SJSA1 (cell line): ENCODE results near the gene CACNA1S. TPM values are rescaled to one million over a fixed set of nuclear protein-coding genes. Genes with fewer than 3 reads are reported as not detected.

Experiments
- DNase-seq, 2 experiments: peaks; one replicate each; pipeline ENCODE4 v3.0.0-alpha.2; 2015 to 2020; ENCODE audit warnings: low spot score in 2 of 2, low read depth in 1 of 2
- H3K27ac ChIP-seq: fragments of 250-450 bp; sonication (Bioruptor Pico); 2 replicates; pipeline ENCODE4 v1.5.1; 2020; ENCODE audit warnings: mild to moderate bottlenecking, moderate library complexity
- H3K27me3 ChIP-seq: fragments of 250-450 bp; sonication (Bioruptor Pico); replicated peaks from 2 replicates; pipeline ENCODE4 v1.5.1; 2020; ENCODE audit warnings: mild to moderate bottlenecking, moderate library complexity
- H3K36me3 ChIP-seq: fragments of 250-450 bp; sonication (Bioruptor Pico); 2 replicates; pipeline ENCODE4 v1.5.1; 2020; ENCODE audit warnings: mild to moderate bottlenecking
- H3K4me1 ChIP-seq: fragments of 250-450 bp; sonication (Bioruptor Pico); replicated peaks from 2 replicates; pipeline ENCODE4 v1.6.1; 2021; ENCODE audit warnings: mild to moderate bottlenecking
- H3K4me3 ChIP-seq: fragments of 250-450 bp; sonication (Bioruptor Pico); 2 replicates; pipeline ENCODE4 v1.5.1; 2020; ENCODE audit warnings: mild to moderate bottlenecking
- H3K9me3 ChIP-seq: fragments of 250-450 bp; sonication (Bioruptor Pico); replicated peaks from 2 replicates; pipeline ENCODE4 v1.5.1; 2020; ENCODE audit warnings: mild to moderate bottlenecking
- total RNA-seq: library from RNA; depleted of rRNA; stranded (reverse); fragments of >200 nt; shearing (Covaris generic); gene quantifications from 2 replicates; pipeline ENCODE4 v1.2.3, GENCODE V29; 2014

CACNA1S gene
- total RNA-seq, 1 experiment from 2014 or later: not detected

DNA sequence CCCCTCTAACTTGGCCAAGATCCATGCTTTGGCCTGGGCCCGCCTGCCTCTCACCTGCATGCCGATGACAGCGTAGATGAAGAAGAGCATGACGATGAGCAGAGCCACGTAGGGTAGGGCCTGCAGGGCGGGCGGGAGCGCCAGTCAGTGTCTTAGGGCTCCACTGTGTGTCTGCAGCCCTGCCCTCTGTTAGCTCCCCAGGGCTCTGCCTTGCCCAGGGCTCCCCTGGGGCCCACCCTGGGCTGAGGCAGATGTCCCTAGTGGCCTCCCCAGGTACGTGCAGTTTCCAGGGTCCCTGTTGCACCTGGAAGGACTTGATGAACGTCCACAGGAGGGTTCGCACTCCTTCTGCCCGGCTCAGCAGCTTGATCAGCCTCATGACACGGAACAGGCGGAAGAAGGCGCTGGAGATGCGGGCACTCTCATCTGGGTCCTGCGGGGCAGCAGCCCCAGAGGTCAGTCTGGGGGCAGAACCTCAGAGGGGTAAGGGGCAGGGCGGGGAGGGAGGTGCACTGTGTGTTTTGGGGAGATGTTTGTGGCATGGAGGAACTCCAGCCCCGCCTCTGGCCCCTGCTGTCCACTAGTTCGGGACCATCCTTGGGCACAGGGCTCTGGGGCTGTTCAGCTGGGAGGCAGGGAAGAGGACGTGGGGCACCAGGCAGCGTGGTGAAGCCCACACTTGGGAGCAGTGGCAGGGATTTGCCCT, 58.9 kb downstream of the CACNA1S start:
- no peak for DNase-seq
- no peaks in the 10 kb centered on the region for H3K36me3 ChIP-seq
- H3K4me1 ChIP-seq: peaks cover 6% of the 10 kb centered on the region; the same call in 1 of the 2 replicates
- no peak overlapping the region for H3K27ac ChIP-seq
- H3K27me3 ChIP-seq: no peaks in the 10 kb centered on the region
- no peaks in the 10 kb centered on the region for H3K9me3 ChIP-seq
- H3K4me3 ChIP-seq: no peak overlapping the region

DNA sequence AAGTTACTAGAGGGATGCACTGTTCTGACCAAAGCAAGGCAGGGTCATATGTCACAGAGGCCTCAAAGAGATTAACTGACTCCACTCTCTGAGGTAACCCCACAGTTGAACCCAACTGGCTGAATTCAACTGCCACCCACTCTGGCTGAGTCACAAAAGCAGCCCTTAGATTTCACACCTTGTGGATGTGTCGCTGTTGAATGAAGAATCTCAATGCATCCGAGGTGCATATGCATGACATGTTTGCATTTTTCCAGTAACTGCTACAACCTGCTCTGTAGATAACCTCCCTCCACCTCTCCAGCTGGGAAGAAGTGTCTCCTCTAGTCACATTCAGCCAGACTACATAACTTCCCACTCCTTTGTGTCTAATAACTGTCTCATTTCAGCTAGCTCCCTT, 60.8 kb downstream of the CACNA1S start:
- Histone ChIP-seq H3K4me3 (no peak overlapping the region), H3K9me3 (no peaks in the 10 kb centered on the region), H3K4me1 (peaks cover 6% of the 10 kb centered on the region; the same call in 1 of the 2 replicates), H3K27ac (no peak overlapping the region), H3K36me3 (no peaks in the 10 kb centered on the region), H3K27me3 (no peaks in the 10 kb centered on the region)
- no peak for DNase-seq

DNA sequence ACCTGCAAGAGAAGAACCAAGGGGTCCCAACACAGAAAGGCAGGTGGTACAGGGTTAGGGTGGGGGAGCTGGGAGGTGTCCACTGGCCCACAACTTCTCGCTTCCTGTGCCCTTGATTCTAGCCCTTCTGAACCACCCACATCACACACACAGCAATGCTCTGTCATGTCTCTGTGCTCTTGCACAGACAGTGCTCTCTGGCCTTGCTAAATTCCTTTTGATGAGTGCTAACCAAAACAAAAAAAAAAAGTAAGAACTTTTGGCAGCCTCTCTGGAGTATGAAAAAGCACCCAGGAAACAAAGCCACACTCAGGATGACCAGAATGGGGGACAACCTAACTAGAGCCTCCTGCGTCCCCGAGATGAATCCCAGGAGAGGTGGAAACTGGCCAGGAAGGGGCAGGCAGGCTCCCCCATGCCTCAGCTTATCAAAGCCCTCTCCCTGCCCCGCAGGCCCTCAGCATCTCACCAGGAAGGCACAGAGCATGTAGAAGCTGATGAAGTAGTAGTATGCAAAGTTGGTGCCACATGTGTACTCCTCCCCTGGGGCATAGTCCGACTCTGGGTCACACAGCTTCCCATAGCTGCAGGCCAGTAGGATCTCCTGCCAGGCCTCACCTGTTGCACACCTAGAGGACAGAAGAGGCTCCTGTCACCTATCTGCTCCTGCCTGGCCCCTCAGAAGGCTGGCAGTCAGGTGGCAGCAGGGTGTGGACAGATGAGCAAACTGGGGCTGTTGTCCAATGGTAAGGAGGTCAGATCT, 61.5 kb downstream of the CACNA1S start:
- no peaks in the 10 kb centered on the region for H3K9me3 ChIP-seq
- H3K36me3 ChIP-seq: no peaks in the 10 kb centered on the region
- no peaks in the 10 kb centered on the region for H3K27me3 ChIP-seq
- DNase-seq: no peak
- no peak overlapping the region for H3K27ac ChIP-seq
- H3K4me3 ChIP-seq: no peak overlapping the region
- H3K4me1 ChIP-seq: peaks cover 2% of the 10 kb centered on the region; the same call in 1 of the 2 replicates

DNA sequence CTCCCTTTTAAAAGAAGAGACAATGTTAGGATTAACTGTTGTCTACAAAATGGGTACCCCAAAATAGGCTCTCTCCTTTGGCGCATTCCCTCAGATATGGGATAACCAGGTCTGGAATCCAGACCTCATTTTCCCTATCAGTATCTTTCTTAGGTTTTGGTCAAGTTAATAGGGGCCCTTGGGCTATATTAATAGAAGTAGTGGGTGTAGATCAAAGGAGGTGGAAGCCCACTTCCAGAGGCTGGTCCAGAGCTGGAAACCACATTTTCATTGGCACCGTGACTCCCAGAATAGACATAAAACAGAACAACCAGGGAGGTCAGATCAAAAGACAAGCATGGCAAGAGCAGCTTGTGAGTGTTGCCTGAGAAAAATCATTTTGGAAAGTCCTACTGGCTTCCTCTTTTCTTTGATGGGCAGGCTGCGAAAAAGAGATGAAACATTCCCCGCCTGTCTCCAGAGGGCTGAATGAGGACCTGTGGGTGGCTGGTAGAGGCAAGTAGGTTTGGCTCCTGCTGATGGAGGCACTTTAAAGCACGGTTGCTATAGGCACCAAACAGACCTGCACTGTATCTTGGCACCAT, 62.9 kb downstream of the CACNA1S start:
- no peaks in the 10 kb centered on the region for H3K36me3 ChIP-seq
- no peak overlapping the region for H3K27ac ChIP-seq
- no peak for DNase-seq
- no peaks in the 10 kb centered on the region for H3K9me3 ChIP-seq
- no peaks in the 10 kb centered on the region for H3K4me1 ChIP-seq
- H3K27me3 ChIP-seq: no peaks in the 10 kb centered on the region
- no peak overlapping the region for H3K4me3 ChIP-seq

DNA sequence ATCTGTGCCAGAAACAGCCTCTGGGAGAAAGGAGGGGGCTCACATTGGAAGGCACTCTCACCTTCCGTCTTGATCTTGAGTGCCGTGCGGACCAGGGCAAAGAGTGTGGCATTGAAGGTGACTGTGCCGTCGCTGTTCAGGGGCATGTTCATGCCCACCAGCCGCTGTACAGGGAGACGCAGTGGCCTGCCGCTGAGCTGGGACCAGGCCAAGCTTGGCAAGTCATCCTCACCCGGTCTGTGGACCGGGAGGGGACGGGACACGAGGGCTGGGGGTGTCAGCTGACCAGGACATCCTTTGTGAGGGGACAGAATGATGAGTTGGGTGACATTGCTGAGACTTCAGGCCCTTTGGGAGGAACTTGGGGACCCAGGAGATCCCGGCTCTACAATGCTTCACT, 63.7 kb downstream of the CACNA1S start:
- Histone ChIP-seq H3K27me3 (no peaks in the 10 kb centered on the region), H3K9me3 (no peaks in the 10 kb centered on the region), H3K27ac (no peak overlapping the region), H3K4me1 (no peaks in the 10 kb centered on the region), H3K4me3 (no peak overlapping the region), H3K36me3 (no peaks in the 10 kb centered on the region)
- DNase-seq: no peak

DNA sequence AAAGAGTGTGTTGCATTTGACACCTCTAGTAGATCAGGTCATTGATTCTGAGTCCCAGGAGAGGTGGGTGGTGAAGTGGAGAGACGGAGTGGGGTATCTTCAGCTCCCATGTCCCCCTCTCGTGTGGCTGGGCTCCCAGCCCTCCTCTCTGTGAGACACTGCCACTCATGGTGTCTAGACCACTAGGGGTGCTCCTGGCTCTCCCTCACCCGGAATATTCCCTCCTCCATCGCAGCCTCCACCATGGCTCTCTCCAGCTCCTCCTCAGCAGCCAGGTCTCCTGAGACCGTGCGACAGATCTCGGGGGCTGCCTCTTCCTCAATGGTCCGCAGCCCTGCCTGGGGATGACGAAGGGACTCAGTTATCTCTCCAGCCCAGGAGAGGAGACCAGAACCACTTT, 68.1 kb downstream of the CACNA1S start:
- Histone ChIP-seq H3K9me3 (no peaks in the 10 kb centered on the region), H3K4me1 (no peaks in the 10 kb centered on the region), H3K36me3 (no peaks in the 10 kb centered on the region), H3K27me3 (no peaks in the 10 kb centered on the region), H3K4me3 (no peak overlapping the region), H3K27ac (no peak overlapping the region)
- DNase-seq: no peak

DNA sequence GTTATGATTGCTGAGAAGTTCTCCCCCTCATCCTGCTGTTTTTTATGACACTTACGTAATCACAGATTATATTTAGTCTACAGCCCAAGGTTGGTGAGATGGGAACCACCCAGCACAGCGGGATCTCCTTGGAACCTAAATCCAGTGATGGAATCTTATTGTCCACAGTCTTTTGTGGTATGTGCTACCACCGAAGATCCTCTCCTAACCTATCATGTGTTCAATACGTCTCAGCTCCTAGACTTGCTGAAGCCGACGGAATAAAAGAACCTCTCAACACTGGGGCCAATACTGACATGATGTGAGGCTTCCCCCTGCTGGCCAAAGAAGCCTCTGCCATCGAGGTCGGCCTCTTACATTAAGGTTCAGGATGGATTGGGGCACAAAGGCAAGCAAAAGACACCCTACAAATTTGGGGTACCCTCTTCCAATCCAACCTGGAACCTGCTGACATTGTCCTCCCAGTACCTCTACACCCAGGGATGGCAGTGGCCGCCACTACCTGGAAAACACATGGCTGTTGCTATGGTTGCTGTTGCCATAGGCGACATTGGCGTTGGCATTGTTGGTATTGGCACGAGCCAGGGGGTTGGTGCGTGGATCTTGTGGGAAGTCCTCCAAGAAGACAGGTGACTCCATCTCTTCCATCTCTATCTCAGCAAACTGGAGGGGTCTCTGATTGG, 69.3 kb downstream of the CACNA1S start:
- Histone ChIP-seq H3K4me1 (no peaks in the 10 kb centered on the region), H3K36me3 (no peaks in the 10 kb centered on the region), H3K4me3 (no peak overlapping the region), H3K27ac (no peak overlapping the region), H3K9me3 (no peaks in the 10 kb centered on the region), H3K27me3 (no peaks in the 10 kb centered on the region)
- DNase-seq: peak in 1 of 2 experiments; percentile 49

DNA sequence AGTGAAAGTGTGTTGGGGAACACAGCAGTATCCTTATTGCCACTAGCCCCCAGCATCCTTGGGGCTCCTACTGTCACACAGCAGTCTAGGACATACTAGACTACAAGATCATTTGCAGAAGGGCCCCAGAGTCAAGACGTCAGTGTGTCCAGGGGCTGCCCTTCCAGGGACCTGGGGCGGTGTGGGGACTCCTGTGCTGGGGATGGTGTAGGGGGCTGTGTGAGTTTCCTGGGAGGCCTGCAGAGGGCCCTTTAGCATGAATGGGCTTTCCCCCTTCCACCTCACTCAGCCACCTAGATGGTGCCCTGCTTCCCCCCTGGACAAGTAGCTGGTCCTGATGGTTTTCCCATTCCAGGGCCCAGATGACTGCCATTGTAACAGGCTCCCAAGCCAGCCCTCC, 71.2 kb downstream of the CACNA1S start:
- Histone ChIP-seq H3K36me3 (no peaks in the 10 kb centered on the region), H3K4me1 (no peaks in the 10 kb centered on the region), H3K9me3 (no peaks in the 10 kb centered on the region), H3K4me3 (no peak overlapping the region), H3K27ac (no peak overlapping the region), H3K27me3 (no peaks in the 10 kb centered on the region; the same call in 1 of the 2 replicates)
- no peak for DNase-seq

DNA sequence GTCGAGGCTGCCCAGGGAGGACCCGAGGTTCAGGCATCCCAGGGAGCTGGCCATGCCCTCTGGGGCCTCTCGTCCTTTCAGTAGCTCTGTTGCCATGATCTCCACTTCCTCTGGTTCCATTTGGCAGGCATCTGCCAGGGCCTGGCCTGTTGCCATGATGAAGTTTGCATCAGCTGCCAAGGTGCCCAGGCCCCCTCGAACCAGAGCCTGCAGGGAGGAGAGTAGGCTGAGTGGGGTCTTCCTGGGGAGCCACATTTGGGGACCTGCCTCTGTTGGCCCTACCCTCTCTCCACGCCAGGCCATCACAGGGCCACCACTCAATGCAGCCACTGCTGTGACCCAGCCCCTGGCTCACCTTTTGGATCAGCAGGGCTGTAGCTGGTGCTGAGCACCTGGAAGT, 72.3 kb downstream of the CACNA1S start:
- no peaks in the 10 kb centered on the region for H3K9me3 ChIP-seq
- no peaks in the 10 kb centered on the region for H3K36me3 ChIP-seq
- no peak for DNase-seq
- H3K27me3 ChIP-seq: no peaks in the 10 kb centered on the region; the same call in 1 of the 2 replicates
- H3K4me3 ChIP-seq: no peak overlapping the region
- H3K4me1 ChIP-seq: no peaks in the 10 kb centered on the region
- H3K27ac ChIP-seq: no peak overlapping the region

DNA sequence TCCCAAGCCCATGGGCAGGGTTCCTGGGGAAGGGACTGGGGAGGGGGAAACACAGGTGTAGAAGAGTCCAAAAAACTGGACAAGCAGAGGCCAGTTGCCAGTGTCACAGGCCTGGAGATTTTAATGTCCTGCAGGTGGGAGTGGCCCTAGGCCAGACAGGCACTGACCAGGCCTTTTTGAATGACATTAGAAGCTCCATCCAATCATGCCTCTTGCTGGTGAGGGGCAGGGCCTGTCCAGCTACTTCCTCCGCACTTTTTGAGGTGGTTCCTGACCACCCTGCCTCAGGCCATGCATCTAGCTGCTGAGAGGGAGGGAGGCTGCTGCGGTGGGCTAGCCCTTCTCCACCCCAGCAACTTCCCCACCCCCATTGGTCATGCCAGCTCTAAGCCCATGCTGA, 72.8 kb downstream of the CACNA1S start:
- Histone ChIP-seq H3K4me1 (no peaks in the 10 kb centered on the region), H3K27ac (no peak overlapping the region), H3K36me3 (no peaks in the 10 kb centered on the region), H3K4me3 (no peak overlapping the region), H3K9me3 (no peaks in the 10 kb centered on the region), H3K27me3 (no peaks in the 10 kb centered on the region; the same call in 1 of the 2 replicates)
- no peak for DNase-seq

DNA sequence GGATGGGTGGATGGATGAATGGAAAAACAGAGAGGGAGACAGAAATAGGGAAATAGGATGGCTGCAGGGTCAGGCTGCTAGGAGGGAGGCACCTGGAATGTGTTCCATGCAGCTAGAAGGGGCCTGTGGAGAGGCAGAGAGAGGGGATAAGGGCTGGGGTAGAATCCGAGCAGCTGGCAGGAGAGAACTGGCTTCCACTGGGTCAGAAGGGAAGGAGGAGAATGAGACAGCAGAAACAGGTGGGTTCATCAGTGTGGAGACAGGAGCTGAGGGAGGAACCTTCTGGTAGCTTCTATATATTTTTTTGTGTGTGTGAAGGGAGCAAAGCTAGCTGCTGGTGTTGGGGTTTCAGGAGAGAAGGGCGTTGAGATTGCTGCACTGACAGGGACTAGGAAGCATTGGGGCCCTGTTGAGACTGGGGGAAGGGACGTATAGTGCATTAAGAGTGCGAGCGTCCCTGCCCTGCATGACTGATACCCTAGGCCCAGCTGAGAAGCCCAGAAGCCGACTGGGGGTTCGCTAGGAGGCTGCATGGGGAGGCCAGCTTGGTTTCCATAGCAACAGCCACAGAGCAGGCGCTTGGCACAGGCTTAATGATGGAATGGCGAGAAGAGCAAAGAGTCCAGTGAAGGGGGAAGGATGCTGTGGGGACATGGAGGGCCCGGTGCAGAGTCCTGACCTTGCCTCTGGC, 73.9 kb downstream of the CACNA1S start:
- Histone ChIP-seq H3K36me3 (no peaks in the 10 kb centered on the region), H3K27me3 (no peaks in the 10 kb centered on the region; the same call in 1 of the 2 replicates), H3K4me1 (no peaks in the 10 kb centered on the region), H3K4me3 (no peak overlapping the region), H3K9me3 (no peaks in the 10 kb centered on the region), H3K27ac (no peak overlapping the region)
- no peak for DNase-seq

DNA sequence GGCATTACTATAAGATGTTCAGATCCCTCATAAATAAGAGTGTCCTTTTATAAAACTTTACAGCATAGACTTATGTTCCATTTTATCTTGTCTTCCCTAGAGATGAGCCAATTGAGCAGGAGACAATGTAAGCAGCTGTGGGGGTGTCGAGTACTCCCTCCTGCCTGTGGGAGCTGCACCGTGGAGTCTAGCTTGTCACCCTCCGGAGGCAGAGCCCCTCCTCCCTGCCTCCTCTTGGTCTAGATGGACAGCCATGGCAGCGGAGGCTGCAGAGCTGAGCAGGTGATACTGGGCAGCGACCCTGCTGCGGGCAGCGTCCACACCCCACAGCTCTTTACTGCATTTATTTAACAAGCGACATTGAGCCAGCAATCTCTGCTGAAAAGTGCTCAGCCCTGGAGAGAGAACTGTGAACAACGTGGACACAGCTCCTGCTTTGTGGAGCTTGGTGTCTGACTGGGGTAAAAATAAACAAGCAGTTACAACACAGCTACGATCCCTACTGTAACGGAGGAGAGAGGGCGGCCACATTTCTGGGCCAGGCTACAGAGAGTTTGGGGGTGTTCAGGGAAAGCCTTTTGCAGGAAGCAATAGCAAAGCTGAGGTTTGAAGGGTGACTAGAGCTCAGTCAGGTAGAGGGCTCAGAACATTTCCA, 75.9 kb downstream of the CACNA1S start:
- DNase-seq: no peak
- no peaks in the 10 kb centered on the region for H3K9me3 ChIP-seq
- no peak overlapping the region for H3K4me3 ChIP-seq
- no peaks in the 10 kb centered on the region; the same call in 1 of the 2 replicates for H3K27me3 ChIP-seq
- H3K4me1 ChIP-seq: no peaks in the 10 kb centered on the region
- no peaks in the 10 kb centered on the region for H3K36me3 ChIP-seq
- H3K27ac ChIP-seq: no peak overlapping the region

DNA sequence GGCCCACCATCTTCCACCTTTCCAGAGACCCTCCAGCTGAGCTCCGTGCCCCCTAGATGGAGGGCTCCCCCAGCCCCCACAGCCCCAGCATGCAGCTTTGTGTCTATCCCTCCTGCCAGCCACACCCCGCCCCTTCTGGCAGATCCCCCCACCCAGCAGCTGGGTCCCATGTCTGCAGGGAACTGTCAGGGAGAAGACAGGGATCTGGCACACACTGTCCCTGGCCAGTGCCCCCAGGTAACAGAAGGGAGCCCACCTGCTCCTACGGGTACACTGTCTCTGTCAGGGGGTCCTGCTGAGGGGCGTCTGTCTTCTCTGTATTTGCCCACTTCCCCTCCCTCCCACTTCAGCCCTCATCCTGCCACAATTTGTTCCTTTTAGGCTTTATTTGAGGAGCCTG, 77.6 kb downstream of the CACNA1S start:
- no peak overlapping the region for H3K4me3 ChIP-seq
- H3K4me1 ChIP-seq: no peaks in the 10 kb centered on the region
- H3K9me3 ChIP-seq: no peaks in the 10 kb centered on the region
- no peaks in the 10 kb centered on the region; the same call in 1 of the 2 replicates for H3K27me3 ChIP-seq
- no peak overlapping the region for H3K27ac ChIP-seq
- no peak for DNase-seq
- H3K36me3 ChIP-seq: no peaks in the 10 kb centered on the region
